HG03460 (cell line): ENCODE results near the gene MEI1.
"Not testable (repeated sequence)": the region's sequence is repeated elsewhere in the genome, so short reads cannot be mapped to it uniquely, and the experiment has no call there.

Experiments used
- ATAC-seq: cut with Tn5 transposase; IDR thresholded peaks from one replicate; pipeline ENCODE4 v1.9.1; 2021; ENCODE audit not compliant: unreplicated experiment

MEI1 gene

GRCh38 chr22:41682033-41682807, 17.1 kb upstream of the MEI1 start:
- peak; percentile 85 for ATAC-seq

- ATAC-seq: no peak
Measured at GRCh38 chr22:41683052-41683451, 16.3 kb upstream of the MEI1 start.

- ATAC-seq: no peak
Measured at GRCh38 chr22:41683616-41684015, 15.7 kb upstream of the MEI1 start.

- ATAC-seq: no peak
Measured at GRCh38 chr22:41684194-41684593, 15.1 kb upstream of the MEI1 start.

- not testable (repeated sequence) for ATAC-seq
Measured at GRCh38 chr22:41686890-41687289, 12.4 kb upstream of the MEI1 start.

- ATAC-seq: peak; percentile 12
Measured at GRCh38 chr22:41687901-41688364, 11.4 kb upstream of the MEI1 start.

GRCh38 chr22:41688365-41689211, 10.7 kb upstream of the MEI1 start, which contains the start of gene SNU13:
TSS of gene SNU13 (minus strand) at chr22:41688867. CDS start at chr22:41688796, 71 bp downstream.
- peak; percentile 82 for ATAC-seq

GRCh38 chr22:41690476-41690875, 8.8 kb upstream of the MEI1 start:
- ATAC-seq: no peak

- no peak for ATAC-seq
Measured at GRCh38 chr22:41695211-41695610, 4.1 kb upstream of the MEI1 start.

GRCh38 chr22:41696703-41697102, 2.6 kb upstream of the MEI1 start:
- ATAC-seq: no peak

GRCh38 chr22:41697126-41697775, 2.1 kb upstream of the MEI1 start:
- no peak for ATAC-seq

- no peak for ATAC-seq
Measured at GRCh38 chr22:41700108-41700364, 733 bp downstream of the MEI1 start.

- ATAC-seq: no peak
Measured at GRCh38 chr22:41702763-41703162, 3.5 kb downstream of the MEI1 start.

GRCh38 chr22:41709341-41709740, 10.0 kb downstream of the MEI1 start:
- no peak for ATAC-seq

GRCh38 chr22:41713004-41713403, 13.7 kb downstream of the MEI1 start:
- ATAC-seq: no peak

GRCh38 chr22:41722496-41722895, 23.2 kb downstream of the MEI1 start:
- ATAC-seq: no peak

- no peak for ATAC-seq
Measured at GRCh38 chr22:41725510-41726110, 26.3 kb downstream of the MEI1 start.

- ATAC-seq: no peak
Measured at GRCh38 chr22:41731609-41732008, 32.3 kb downstream of the MEI1 start.

GRCh38 chr22:41732096-41732772, 32.9 kb downstream of the MEI1 start:
- ATAC-seq: no peak

- not testable (repeated sequence) for ATAC-seq
Measured at GRCh38 chr22:41733241-41733640, 33.9 kb downstream of the MEI1 start.

- no peak for ATAC-seq
Measured at GRCh38 chr22:41739576-41739975, 40.3 kb downstream of the MEI1 start.
